Loucy (cell line): ENCODE data around the gene PLXNA4.

ENCODE experiments used
- CTCF ChIP-seq: fragments of 200-600 bp; sonication (generic); conservative IDR thresholded peaks from 2 replicates; pipeline ENCODE4 v1.5.1; 2014; ENCODE audit warnings: mild to moderate bottlenecking, antibody characterized with exemption, low read length
- EZH2phosphoT487 ChIP-seq: fragments of 200-600 bp; IDR thresholded peaks from 2 replicates; pipeline ENCODE4 v1.6.1; 2018; ENCODE audit warnings: antibody characterized with exemption, mild to moderate bottlenecking, moderate library complexity, borderline replicate concordance

GRCh38 chr7:132181946-132182685 lies 394.2 kb downstream of the PLXNA4 start:
- no peak for TF ChIP-seq CTCF
- no peak for TF ChIP-seq EZH2phosphoT487
